H1 (cell line): ENCODE measurements around the gene SLC20A1. TPM values are rescaled to one million over a fixed set of nuclear protein-coding genes. Genes with fewer than 3 reads are reported as not detected.

Experiments
- CTCF ChIA-PET: fragments of 300-600 bp; sonication (Branson Sonifier 250); formaldehyde crosslinking; loops from one replicate; lab custom pipeline; 2021; ENCODE audit not compliant: partially characterized antibody; lab: Charles Lee
- POLR2A ChIA-PET: fragments of 300-600 bp; sonication (Branson Sonifier 250); formaldehyde crosslinking; loops from one replicate; lab custom pipeline; 2021; ENCODE audit warnings: inconsistent platforms; ENCODE audit not compliant: partially characterized antibody; lab: Charles Lee
- DNase-seq, 2 experiments: peaks; one replicate each; pipeline versions ENCODE4 v3.0.0 to v3.0.0-alpha.2; 2010 to 2022; ENCODE audit warnings: low spot score in 2 of 2, low read depth in 1 of 2, mixed read lengths in 1 of 2
- FAIRE-seq: peaks from 2 replicates; lab custom pipeline; 2011; peaks lifted over from hg19 to GRCh38; lab: Jason Lieb, UNC
- H2AFZ ChIP-seq: 2 replicates; pipeline ENCODE4 v1.8.1; 2012; ENCODE audit warnings: low read length, inconsistent platforms
- H2AK5ac ChIP-seq: 2 replicates; pipeline ENCODE4 v1.6.1; 2013; ENCODE audit warnings: low read depth, low read length
- H2BK120ac ChIP-seq: replicated peaks from 2 replicates; pipeline ENCODE3; 2013; ENCODE audit warnings: low read depth, low read length, inconsistent platforms
- H2BK12ac ChIP-seq: 2 replicates; pipeline ENCODE4 v1.6.1; 2013; ENCODE audit warnings: low read depth, low read length
- H2BK15ac ChIP-seq: 2 replicates; pipeline ENCODE4 v1.6.1; 2013; ENCODE audit warnings: low read length
- H2BK20ac ChIP-seq: 2 replicates; pipeline ENCODE4 v1.6.1; 2013; ENCODE audit warnings: low read length
- H2BK5ac ChIP-seq: 2 replicates; pipeline ENCODE4 v1.6.1; 2013; ENCODE audit warnings: low read depth, low read length
- H3K14ac ChIP-seq: 2 replicates; pipeline ENCODE4 v1.6.1; 2013; ENCODE audit warnings: inconsistent platforms; ENCODE audit not compliant: insufficient read length
- H3K18ac ChIP-seq: 2 replicates; pipeline ENCODE4 v1.6.1; 2013; ENCODE audit warnings: low read length; ENCODE audit errors: extremely low read depth
- H3K23ac ChIP-seq: 2 replicates; pipeline ENCODE4 v1.6.1; 2013; ENCODE audit warnings: inconsistent platforms; ENCODE audit not compliant: insufficient read length
- H3K23me2 ChIP-seq: 2 replicates; pipeline ENCODE4 v1.6.1; 2013; ENCODE audit warnings: low read depth, low read length
- H3K27ac ChIP-seq: 2 replicates; pipeline ENCODE4 v1.6.1; 2011; ENCODE audit warnings: low read depth, low read length, inconsistent platforms
- H3K27me3 ChIP-seq, 4 experiments: replicated peaks in 1 of 4; 1 replicate in 1 of 4; 2 replicates in 3 of 4; pipeline versions ENCODE4 v1.6.1 to v1.8.1; 2011 to 2013; ENCODE audit warnings: low read length in 3 of 4, mild to moderate bottlenecking in 3 of 4, inconsistent platforms in 2 of 4, mixed read lengths in 2 of 4, moderate library complexity in 1 of 4; ENCODE audit not compliant: control insufficient read depth in 3 of 4, insufficient read depth in 3 of 4; ENCODE audit errors: extremely low read depth in 1 of 4
- H3K36me3 ChIP-seq, 4 experiments: 2 replicates each; pipeline versions ENCODE4 v1.6.1 to v1.8.1; 2011 to 2013; ENCODE audit warnings: mild to moderate bottlenecking in 4 of 4, low read length in 3 of 4, moderate library complexity in 2 of 4, control low read depth in 1 of 4, inconsistent platforms in 1 of 4; ENCODE audit not compliant: insufficient read depth in 4 of 4, control insufficient read depth in 2 of 4
- H3K4ac ChIP-seq: replicated peaks from 2 replicates; pipeline ENCODE3; 2013; ENCODE audit warnings: low read length, low read depth, mixed read lengths, inconsistent platforms; ENCODE audit not compliant: insufficient read length
- H3K4me1 ChIP-seq, 4 experiments: replicated peaks in 1 of 4; 1 replicate in 1 of 4; 2 replicates in 3 of 4; pipeline versions ENCODE4 v1.6.1 to v1.8.1; 2011 to 2013; ENCODE audit warnings: low read length in 3 of 4, inconsistent platforms in 2 of 4, mixed read lengths in 1 of 4; ENCODE audit not compliant: insufficient read depth in 4 of 4, control insufficient read depth in 3 of 4
- H3K4me2 ChIP-seq, 2 experiments: 2 replicates each; pipeline versions ENCODE4 v1.6.1 to v1.8.1; 2011 to 2013; ENCODE audit warnings: low read depth in 2 of 2, low read length in 2 of 2, control low read depth in 1 of 2, inconsistent platforms in 1 of 2, mild to moderate bottlenecking in 1 of 2; ENCODE audit not compliant: insufficient read depth in 1 of 2
- H3K4me3 ChIP-seq, 4 experiments: fragments of 200-600, 300-600 bp in 1 of 4; sonication (generic), shearing (Covaris generic), sonication (Bioruptor Twin) in 1 of 4; 2 replicates each; pipeline versions ENCODE4 v1.5.1 to v1.8.1; 2011 to 2016; ENCODE audit warnings: low read length in 4 of 4, low read depth in 3 of 4, control low read depth in 2 of 4, inconsistent platforms in 2 of 4, mild to moderate bottlenecking in 2 of 4, mixed read lengths in 1 of 4, moderate library complexity in 1 of 4; ENCODE audit not compliant: insufficient read depth in 2 of 4; ENCODE audit errors: extremely low read depth in 1 of 4
- H3K56ac ChIP-seq: replicated peaks from 2 replicates; pipeline ENCODE3; 2013; ENCODE audit warnings: low read depth, mild to moderate bottlenecking, mixed read lengths, low read length, inconsistent platforms; ENCODE audit not compliant: insufficient read length
- H3K79me1 ChIP-seq: 2 replicates; pipeline ENCODE4 v1.6.1; 2013; ENCODE audit warnings: low read depth, low read length, control low read depth
- H3K79me2 ChIP-seq, 2 experiments: 2 replicates each; pipeline versions ENCODE4 v1.6.1 to v1.8.1; 2012 to 2013; ENCODE audit warnings: low read length in 2 of 2, mild to moderate bottlenecking in 2 of 2, inconsistent platforms in 1 of 2; ENCODE audit not compliant: insufficient read depth in 2 of 2, control insufficient read depth in 1 of 2
- H3K9ac ChIP-seq, 4 experiments: replicated peaks in 1 of 4; 1 replicate in 1 of 4; 2 replicates in 3 of 4; pipeline versions ENCODE4 v1.6.1 to v1.8.1; 2011 to 2013; ENCODE audit warnings: low read depth in 3 of 4, low read length in 3 of 4, control low read depth in 2 of 4, mild to moderate bottlenecking in 2 of 4, moderate library complexity in 2 of 4, inconsistent platforms in 1 of 4; ENCODE audit errors: extremely low read depth in 1 of 4
- H3K9me3 ChIP-seq, 2 experiments: 2 replicates each; pipeline versions ENCODE4 v1.6.1 to v1.8.1; 2012 to 2013; ENCODE audit warnings: mild to moderate bottlenecking in 2 of 2, moderate library complexity in 2 of 2, control low read depth in 1 of 2, inconsistent platforms in 1 of 2, low read depth in 1 of 2, low read length in 1 of 2, mixed read lengths in 1 of 2; ENCODE audit not compliant: insufficient read depth in 2 of 2
- H4K20me1 ChIP-seq, 2 experiments: replicated peaks in 1 of 2; 2 replicates each; pipeline versions ENCODE3 to v1.8.1; 2011 to 2013; ENCODE audit warnings: inconsistent platforms in 2 of 2, low read length in 2 of 2, mild to moderate bottlenecking in 1 of 2; ENCODE audit not compliant: insufficient read depth in 2 of 2, control insufficient read depth in 1 of 2
- H4K5ac ChIP-seq: 2 replicates; pipeline ENCODE4 v1.6.1; 2013; ENCODE audit warnings: low read length, low read depth, mixed read lengths, inconsistent platforms; ENCODE audit not compliant: insufficient read length
- H4K8ac ChIP-seq: 2 replicates; pipeline ENCODE4 v1.8.0; 2013; ENCODE audit warnings: mild to moderate bottlenecking, moderate library complexity, low read length, inconsistent platforms; ENCODE audit not compliant: insufficient read depth; ENCODE audit errors: extremely low read depth
- H4K91ac ChIP-seq: replicated peaks from 2 replicates; pipeline ENCODE3; 2013; ENCODE audit warnings: low read length, mixed read lengths, inconsistent platforms; ENCODE audit not compliant: insufficient read length
- WGBS, 2 experiments: shearing (Covaris generic) in 1 of 2; methylation state at CpG; one replicate each; pipeline versions ENCODE4 v1.1.6 to v1.1.7; 2013 to 2015; ENCODE audit warnings: low lambda C conversion rate in 2 of 2, mixed read lengths in 2 of 2, inconsistent platforms in 1 of 2, low coverage in 1 of 2, missing lambda C conversion rate in 1 of 2; ENCODE audit not compliant: insufficient replicate concordance in 2 of 2, insufficient coverage in 1 of 2, insufficient read length in 1 of 2; ENCODE audit errors: extremely low coverage in 1 of 2, missing lambda C conversion rate in 1 of 2; 5-methylcytosine and 5-hydroxymethylcytosine counted together
- polyA plus RNA-seq, 7 experiments: library from polyadenylated mRNA; depleted of rRNA in 3 of 7; stranded (reverse) in 5 of 7; unstranded in 2 of 7; fragments of >200 nt in 5 of 7; fragments of 200-250 nt in 2 of 7; gene quantifications; 1 replicate in 5 of 7; 2 replicates in 1 of 7; 4 replicates in 1 of 7; pipeline versions ENCODE4 v1.2.1 to v1.2.3, GENCODE V29; 2011 to 2013; ENCODE audit warnings: missing spikeins in 2 of 7, mixed read lengths in 2 of 7
- total RNA-seq: library from RNA; stranded (reverse); fragmentation: NEBNext Ultra II Directional; extraction: Animal tissue kit (Norgen Biotek cat#: 25700); gene quantifications from 2 replicates; pipeline ENCODE4 v1.2.1, GENCODE V29; 2021

SLC20A1 gene
- total and polyA plus RNA-seq, 2 of the 8 experiments (the other 6 are each of a cell fraction or from before 2014, with no cell fraction given) = 42.6 to 105 TPM

DNA sequence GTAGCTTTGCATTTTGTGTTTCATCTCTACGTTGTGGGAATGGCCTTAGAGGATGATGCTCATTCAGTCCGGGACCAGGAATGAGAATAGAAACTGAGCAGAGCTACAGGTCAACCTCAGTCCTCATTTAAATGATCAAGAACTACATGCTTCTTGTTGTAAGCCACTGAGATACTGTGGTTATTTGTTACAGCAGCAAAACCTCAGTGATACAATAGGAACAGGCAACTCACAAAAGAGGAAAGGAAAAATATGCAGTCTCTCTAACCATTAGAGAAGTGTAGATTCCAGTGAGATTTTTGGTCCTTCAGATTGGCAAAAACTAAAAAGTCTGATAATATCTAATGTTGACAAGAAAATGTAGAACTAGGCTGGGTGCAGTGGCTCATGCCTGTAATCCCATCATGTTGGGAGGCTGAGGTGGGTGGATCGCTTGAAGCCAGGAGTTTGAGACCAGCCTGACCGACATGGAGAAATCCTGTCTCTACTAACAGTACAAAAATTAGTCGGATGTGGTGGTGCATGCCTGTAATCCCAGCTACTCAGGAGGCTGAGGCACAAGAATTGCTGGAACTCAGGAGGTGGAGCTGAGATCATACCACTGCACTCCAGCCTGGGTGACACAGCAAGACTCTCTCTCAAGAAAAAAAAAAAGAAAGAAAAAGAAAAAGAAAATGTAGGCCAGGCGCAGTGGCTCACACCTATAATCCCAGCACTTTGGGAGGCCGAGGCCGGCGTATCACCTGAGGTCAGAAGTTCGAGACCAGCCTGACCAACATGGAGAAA, 48.0 kb upstream of the SLC20A1 start:
- no peak overlapping the region for H3K9ac ChIP-seq
- H2BK20ac ChIP-seq = no peak overlapping the region
- WGBS, 2 experiments = 92% methylated on average over 10 of the region's 10 CpGs; no CpG with 5 or more reads in 1 of the 2 experiments
- no peaks in the 10 kb centered on the region for H3K9me3 ChIP-seq
- ChIA-PET POLR2A (interaction anchor here (0.6 kb wide), 1 partner anchor 13 kb away, joined by 4 read pairs; the partner anchor contains the start of gene CHCHD5), CTCF (interaction anchor here (0.5 to 5.3 kb wide), 9 partner anchors 9 to 602 kb away, joined by 3 to 65 read pairs (median 5); partner anchors contain the start of gene SLC20A1)
- H4K8ac ChIP-seq = no peak overlapping the region
- no peak overlapping the region for H2BK12ac ChIP-seq
- H2AK5ac ChIP-seq = no peak overlapping the region
- H4K5ac ChIP-seq = no peak overlapping the region
- no peak overlapping the region for H2BK120ac ChIP-seq
- no peak overlapping the region for H3K27ac ChIP-seq
- H2BK15ac ChIP-seq = no peak overlapping the region
- no peak overlapping the region for H4K91ac ChIP-seq
- H3K4me2 ChIP-seq = no peak overlapping the region
- FAIRE-seq = no peak
- H3K56ac ChIP-seq = no peak overlapping the region
- H3K14ac ChIP-seq = no peak overlapping the region
- H2AFZ ChIP-seq = no peak overlapping the region
- no peaks in the 10 kb centered on the region for H3K79me2 ChIP-seq
- no peaks in the 10 kb centered on the region for H4K20me1 ChIP-seq
- H3K79me1 ChIP-seq = no peaks in the 10 kb centered on the region
- H2BK5ac ChIP-seq = no peak overlapping the region
- H3K4me1 ChIP-seq = no peaks in the 10 kb centered on the region
- no peaks in the 10 kb centered on the region for H3K36me3 ChIP-seq
- no peaks in the 10 kb centered on the region for H3K23me2 ChIP-seq
- no peak overlapping the region for H3K4me3 ChIP-seq
- H3K4ac ChIP-seq = no peak overlapping the region
- H3K23ac ChIP-seq = no peak overlapping the region
- no peak overlapping the region for H3K18ac ChIP-seq
- H3K27me3 ChIP-seq = no peaks in the 10 kb centered on the region
- DNase-seq = no peak
